K562 (cell line): Measurements from ENCODE around the gene LILRB3.
"Not testable (repeated sequence)": the region's sequence is repeated elsewhere in the genome, so short reads cannot be mapped to it uniquely, and the experiment has no call there.

Experiments used
- ASH1L ChIP-seq: fragments of 450-650 bp; IDR thresholded peaks from 2 replicates; pipeline ENCODE4 v1.6.1; 2018; ENCODE audit warnings: borderline replicate concordance, mild to moderate bottlenecking, low read depth; ENCODE audit not compliant: partially characterized antibody
- ELF1 ChIP-seq: fragments of 200-800 bp; sonication (Bioruptor generic); IDR thresholded peaks from 2 replicates; pipeline ENCODE4 v1.6.1; 2016; ENCODE audit warnings: missing genetic modification characterization, missing compliant biosample characterization
- ELF2 ChIP-seq: fragments of 250-450 bp; sonication (Bioruptor Pico); IDR thresholded peaks from 2 replicates; pipeline ENCODE4 v1.5.0; 2021; ENCODE audit warnings: mild to moderate bottlenecking
- POU5F1 ChIP-seq: fragments of 150-350 bp; IDR thresholded peaks from 2 replicates; pipeline ENCODE4 v1.6.1; 2014; ENCODE audit warnings: borderline replicate concordance, low read length, low read depth, mild to moderate bottlenecking; ENCODE audit not compliant: partially characterized antibody
- RB1 ChIP-seq: fragments of 450-650 bp; IDR thresholded peaks from 2 replicates; pipeline ENCODE4 v1.6.1; 2017; ENCODE audit warnings: low read depth, mild to moderate bottlenecking
- SMARCC2 ChIP-seq: fragments of 450-650 bp; IDR thresholded peaks from 2 replicates; pipeline ENCODE4 v1.6.1; 2017; ENCODE audit warnings: antibody characterized with exemption, moderate library complexity, mild to moderate bottlenecking, low read depth
- TOE1 ChIP-seq, 2 experiments: fragments of 450-650 bp in 1 of 2; sonication (generic) in 1 of 2; formaldehyde crosslinking in 1 of 2; IDR thresholded peaks; 2 replicates each; pipeline versions ENCODE4 v1.7.1 to v1.8.0; 2016 to 2022; ENCODE audit warnings: borderline replicate concordance in 2 of 2, mild to moderate bottlenecking in 2 of 2, antibody characterized with exemption in 1 of 2, inconsistent platforms in 1 of 2, low read depth in 1 of 2, missing genetic modification reagents in 1 of 2, moderate library complexity in 1 of 2
- ZNF644 ChIP-seq: fragments of 200-800 bp; sonication (Bioruptor generic); IDR thresholded peaks from 2 replicates; pipeline ENCODE4 v1.6.1; 2016; ENCODE audit warnings: low read depth, missing genetic modification characterization, missing compliant biosample characterization
- TF ChIP-seq, protein P1 (sequence below): fragments of 250-450 bp; sonication (Bioruptor Pico); IDR thresholded peaks from 2 replicates; pipeline ENCODE4 v1.5.0; 2021
- TF ChIP-seq, protein P2 (sequence below): sonication (generic); formaldehyde crosslinking; IDR thresholded peaks from 2 replicates; pipeline ENCODE4 v1.5.0; 2020; ENCODE audit warnings: missing genetic modification reagents
- TF ChIP-seq, protein P3 (sequence below), 3 experiments: IDR thresholded peaks in 2 of 3; conservative IDR thresholded peaks in 1 of 3; 2 replicates each; pipeline ENCODE4 v1.5.1; 2011 to 2012; ENCODE audit warnings: low read length in 3 of 3, mild to moderate bottlenecking in 3 of 3, control low read depth in 2 of 3, improper control_type of control experiment in 1 of 3, inconsistent platforms in 1 of 3, low read depth in 1 of 3, mixed read lengths in 1 of 3, moderate library complexity in 1 of 3; ENCODE audit not compliant: insufficient read depth in 2 of 3
- TF ChIP-seq, protein P4 (sequence below): sonication (generic); formaldehyde crosslinking; IDR thresholded peaks from 2 replicates; pipeline ENCODE4 v1.8.1; 2022; ENCODE audit warnings: missing genetic modification reagents
- TF ChIP-seq, protein P5 (sequence below): fragments of 450-650 bp; IDR thresholded peaks from 2 replicates; pipeline ENCODE4 v1.6.1; 2016; ENCODE audit warnings: mild to moderate bottlenecking

DNA sequence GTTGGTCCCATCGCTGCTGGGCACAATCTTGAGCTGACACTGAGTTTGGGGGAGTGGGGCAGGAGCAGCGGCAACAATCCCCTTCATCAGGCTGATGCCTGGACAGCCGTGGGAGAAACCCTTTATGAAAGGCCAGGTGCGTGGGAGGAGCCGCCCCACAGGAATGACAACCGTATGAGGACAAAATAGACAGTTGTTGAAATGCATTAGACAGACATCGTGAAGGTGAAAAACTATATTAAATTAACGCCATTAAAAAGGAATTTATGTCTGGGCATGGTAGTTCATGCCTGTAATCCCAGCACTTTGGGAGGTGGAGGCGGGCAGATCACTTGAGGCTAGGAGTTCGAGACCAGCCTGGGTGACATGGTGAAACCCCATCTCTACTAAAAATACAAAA, 1.8 kb upstream of the LILRB3 start:
- TF ChIP-seq, protein P1, sequence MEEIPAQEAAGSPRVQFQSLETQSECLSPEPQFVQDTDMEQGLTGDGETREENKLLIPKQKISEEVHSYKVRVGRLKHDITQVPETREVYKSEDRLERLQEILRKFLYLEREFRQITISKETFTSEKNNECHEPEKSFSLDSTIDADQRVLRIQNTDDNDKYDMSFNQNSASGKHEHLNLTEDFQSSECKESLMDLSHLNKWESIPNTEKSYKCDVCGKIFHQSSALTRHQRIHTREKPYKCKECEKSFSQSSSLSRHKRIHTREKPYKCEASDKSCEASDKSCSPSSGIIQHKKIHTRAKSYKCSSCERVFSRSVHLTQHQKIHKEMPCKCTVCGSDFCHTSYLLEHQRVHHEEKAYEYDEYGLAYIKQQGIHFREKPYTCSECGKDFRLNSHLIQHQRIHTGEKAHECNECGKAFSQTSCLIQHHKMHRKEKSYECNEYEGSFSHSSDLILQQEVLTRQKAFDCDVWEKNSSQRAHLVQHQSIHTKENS (CRISPR knock-in tag) = not testable (repeated sequence)
- not testable (repeated sequence) for TF ChIP-seq POU5F1; ASH1L; ZNF644 (tag); ELF1 (tag); ELF2 (CRISPR knock-in tag); TOE1 (IDR thresholded peaks at IDR 0.05; ENCODE audit: borderline replicate concordance); TOE1 (CRISPR knock-in tag; IDR thresholded peaks at IDR 0.05; ENCODE audit: borderline replicate concordance, low read depth); SMARCC2; RB1
- TF ChIP-seq, protein P2, sequence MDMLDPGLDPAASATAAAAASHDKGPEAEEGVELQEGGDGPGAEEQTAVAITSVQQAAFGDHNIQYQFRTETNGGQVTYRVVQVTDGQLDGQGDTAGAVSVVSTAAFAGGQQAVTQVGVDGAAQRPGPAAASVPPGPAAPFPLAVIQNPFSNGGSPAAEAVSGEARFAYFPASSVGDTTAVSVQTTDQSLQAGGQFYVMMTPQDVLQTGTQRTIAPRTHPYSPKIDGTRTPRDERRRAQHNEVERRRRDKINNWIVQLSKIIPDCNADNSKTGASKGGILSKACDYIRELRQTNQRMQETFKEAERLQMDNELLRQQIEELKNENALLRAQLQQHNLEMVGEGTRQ = not testable (repeated sequence)
- TF ChIP-seq, protein P3, sequence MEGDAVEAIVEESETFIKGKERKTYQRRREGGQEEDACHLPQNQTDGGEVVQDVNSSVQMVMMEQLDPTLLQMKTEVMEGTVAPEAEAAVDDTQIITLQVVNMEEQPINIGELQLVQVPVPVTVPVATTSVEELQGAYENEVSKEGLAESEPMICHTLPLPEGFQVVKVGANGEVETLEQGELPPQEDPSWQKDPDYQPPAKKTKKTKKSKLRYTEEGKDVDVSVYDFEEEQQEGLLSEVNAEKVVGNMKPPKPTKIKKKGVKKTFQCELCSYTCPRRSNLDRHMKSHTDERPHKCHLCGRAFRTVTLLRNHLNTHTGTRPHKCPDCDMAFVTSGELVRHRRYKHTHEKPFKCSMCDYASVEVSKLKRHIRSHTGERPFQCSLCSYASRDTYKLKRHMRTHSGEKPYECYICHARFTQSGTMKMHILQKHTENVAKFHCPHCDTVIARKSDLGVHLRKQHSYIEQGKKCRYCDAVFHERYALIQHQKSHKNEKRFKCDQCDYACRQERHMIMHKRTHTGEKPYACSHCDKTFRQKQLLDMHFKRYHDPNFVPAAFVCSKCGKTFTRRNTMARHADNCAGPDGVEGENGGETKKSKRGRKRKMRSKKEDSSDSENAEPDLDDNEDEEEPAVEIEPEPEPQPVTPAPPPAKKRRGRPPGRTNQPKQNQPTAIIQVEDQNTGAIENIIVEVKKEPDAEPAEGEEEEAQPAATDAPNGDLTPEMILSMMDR (IDR thresholded peaks at IDR 0.05 in 2 of 3, conservative IDR thresholded peaks at IDR 0.05 in 1 of 3; ENCODE audit: insufficient read depth in 2 of 3, low read depth in 1 of 3, low read length in 3 of 3) = not testable (repeated sequence)
- TF ChIP-seq, protein P4, sequence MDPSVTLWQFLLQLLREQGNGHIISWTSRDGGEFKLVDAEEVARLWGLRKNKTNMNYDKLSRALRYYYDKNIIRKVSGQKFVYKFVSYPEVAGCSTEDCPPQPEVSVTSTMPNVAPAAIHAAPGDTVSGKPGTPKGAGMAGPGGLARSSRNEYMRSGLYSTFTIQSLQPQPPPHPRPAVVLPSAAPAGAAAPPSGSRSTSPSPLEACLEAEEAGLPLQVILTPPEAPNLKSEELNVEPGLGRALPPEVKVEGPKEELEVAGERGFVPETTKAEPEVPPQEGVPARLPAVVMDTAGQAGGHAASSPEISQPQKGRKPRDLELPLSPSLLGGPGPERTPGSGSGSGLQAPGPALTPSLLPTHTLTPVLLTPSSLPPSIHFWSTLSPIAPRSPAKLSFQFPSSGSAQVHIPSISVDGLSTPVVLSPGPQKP (CRISPR knock-in tag) = not testable (repeated sequence)
- TF ChIP-seq, protein P5, sequence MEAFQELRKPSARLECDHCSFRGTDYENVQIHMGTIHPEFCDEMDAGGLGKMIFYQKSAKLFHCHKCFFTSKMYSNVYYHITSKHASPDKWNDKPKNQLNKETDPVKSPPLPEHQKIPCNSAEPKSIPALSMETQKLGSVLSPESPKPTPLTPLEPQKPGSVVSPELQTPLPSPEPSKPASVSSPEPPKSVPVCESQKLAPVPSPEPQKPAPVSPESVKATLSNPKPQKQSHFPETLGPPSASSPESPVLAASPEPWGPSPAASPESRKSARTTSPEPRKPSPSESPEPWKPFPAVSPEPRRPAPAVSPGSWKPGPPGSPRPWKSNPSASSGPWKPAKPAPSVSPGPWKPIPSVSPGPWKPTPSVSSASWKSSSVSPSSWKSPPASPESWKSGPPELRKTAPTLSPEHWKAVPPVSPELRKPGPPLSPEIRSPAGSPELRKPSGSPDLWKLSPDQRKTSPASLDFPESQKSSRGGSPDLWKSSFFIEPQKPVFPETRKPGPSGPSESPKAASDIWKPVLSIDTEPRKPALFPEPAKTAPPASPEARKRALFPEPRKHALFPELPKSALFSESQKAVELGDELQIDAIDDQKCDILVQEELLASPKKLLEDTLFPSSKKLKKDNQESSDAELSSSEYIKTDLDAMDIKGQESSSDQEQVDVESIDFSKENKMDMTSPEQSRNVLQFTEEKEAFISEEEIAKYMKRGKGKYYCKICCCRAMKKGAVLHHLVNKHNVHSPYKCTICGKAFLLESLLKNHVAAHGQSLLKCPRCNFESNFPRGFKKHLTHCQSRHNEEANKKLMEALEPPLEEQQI = not testable (repeated sequence)
